Skeletal muscle satellite cell (primary cell): ENCODE measurements around the gene COP1.

Source experiments
- H3K27me3 ChIP-seq: 2 replicates; pipeline ENCODE4 v1.7.0; 2013; ENCODE audit warnings: low read length; ENCODE audit not compliant: control insufficient read depth, insufficient read depth
- H3K36me3 ChIP-seq: 2 replicates; pipeline ENCODE4 v1.7.0; 2013; ENCODE audit warnings: mild to moderate bottlenecking, control low read depth, low read length; ENCODE audit not compliant: insufficient read depth
- H3K4me1 ChIP-seq: 2 replicates; pipeline ENCODE4 v1.7.0; 2013; ENCODE audit warnings: low read length; ENCODE audit not compliant: control insufficient read depth, insufficient read depth
- H3K4me2 ChIP-seq: 2 replicates; pipeline ENCODE4 v1.7.0; 2013; ENCODE audit warnings: mild to moderate bottlenecking, low read length
- H3K4me3 ChIP-seq: 2 replicates; pipeline ENCODE4 v1.7.0; 2013; ENCODE audit warnings: low read length
- H3K9ac ChIP-seq: 2 replicates; pipeline ENCODE4 v1.7.0; 2013; ENCODE audit warnings: mild to moderate bottlenecking, low read depth, low read length, moderate library complexity
- H3K9me3 ChIP-seq: replicated peaks from 2 replicates; pipeline ENCODE4 v1.7.0; 2013; ENCODE audit warnings: mild to moderate bottlenecking, control low read depth, low read length

The COP1 gene

GRCh38 chr1:175941164-175941563, 265.9 kb downstream of the COP1 start:
- no peaks in the 10 kb centered on the region for H3K9me3 ChIP-seq
- H3K36me3 ChIP-seq = peaks cover 8% of the 10 kb centered on the region
- H3K4me3 ChIP-seq = no peak overlapping the region
- no peak overlapping the region for H3K9ac ChIP-seq
- H3K27me3 ChIP-seq = no peaks in the 10 kb centered on the region
- H3K4me1 ChIP-seq = no peaks in the 10 kb centered on the region
- no peak overlapping the region for H3K4me2 ChIP-seq

- H3K9me3 ChIP-seq = no peaks in the 10 kb centered on the region
- H3K9ac ChIP-seq = no peak overlapping the region
- H3K4me3 ChIP-seq = no peak overlapping the region
- H3K4me1 ChIP-seq = no peaks in the 10 kb centered on the region
- no peak overlapping the region for H3K4me2 ChIP-seq
- H3K36me3 ChIP-seq = no peaks in the 10 kb centered on the region
- H3K27me3 ChIP-seq = no peaks in the 10 kb centered on the region
Observed at GRCh38 chr1:175936736-175937135, 270.4 kb downstream of the COP1 start.

- Histone ChIP-seq H3K9ac (no peak overlapping the region), H3K36me3 (no peaks in the 10 kb centered on the region), H3K4me3 (no peak overlapping the region), H3K27me3 (no peaks in the 10 kb centered on the region), H3K9me3 (no peaks in the 10 kb centered on the region), H3K4me1 (no peaks in the 10 kb centered on the region), H3K4me2 (no peak overlapping the region)
Observed at GRCh38 chr1:175935566-175936115, 271.4 kb downstream of the COP1 start.

DNA sequence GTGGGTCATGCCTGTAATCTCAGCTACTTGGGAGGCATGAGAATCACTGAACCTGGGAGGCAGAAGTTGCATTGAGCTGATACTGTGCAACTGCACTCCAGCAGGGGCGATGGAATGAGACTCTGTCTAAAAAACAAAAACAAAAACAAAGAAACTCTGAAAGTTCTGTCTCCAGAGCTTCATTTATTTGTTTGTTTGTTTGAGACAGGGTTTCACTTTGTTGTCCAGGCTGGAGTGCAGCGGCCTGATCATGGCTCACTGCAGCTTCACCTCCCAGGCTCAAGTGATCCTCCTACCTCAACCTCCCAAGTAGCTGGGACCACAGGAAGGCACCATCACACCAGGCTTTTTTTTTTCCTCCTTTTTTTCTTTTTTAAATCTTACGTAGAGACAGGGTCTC, 271.9 kb downstream of the COP1 start:
- Histone ChIP-seq H3K4me3 (no peak overlapping the region), H3K36me3 (no peaks in the 10 kb centered on the region), H3K9ac (no peak overlapping the region), H3K4me2 (no peak overlapping the region), H3K4me1 (no peaks in the 10 kb centered on the region), H3K27me3 (no peaks in the 10 kb centered on the region), H3K9me3 (no peaks in the 10 kb centered on the region)

GRCh38 chr1:175933801-175934200, 273.3 kb downstream of the COP1 start:
- Histone ChIP-seq H3K4me1 (no peaks in the 10 kb centered on the region), H3K9me3 (no peaks in the 10 kb centered on the region), H3K9ac (no peak overlapping the region), H3K4me2 (no peak overlapping the region), H3K36me3 (no peaks in the 10 kb centered on the region), H3K27me3 (no peaks in the 10 kb centered on the region), H3K4me3 (no peak overlapping the region)

- H3K36me3 ChIP-seq = peaks cover 5% of the 10 kb centered on the region
- H3K27me3 ChIP-seq = no peaks in the 10 kb centered on the region
- H3K9ac ChIP-seq = no peak overlapping the region
- H3K4me3 ChIP-seq = no peak overlapping the region
- no peaks in the 10 kb centered on the region for H3K4me1 ChIP-seq
- no peak overlapping the region for H3K4me2 ChIP-seq
- H3K9me3 ChIP-seq = no peaks in the 10 kb centered on the region
Observed at GRCh38 chr1:175927944-175928343, 279.1 kb downstream of the COP1 start.

- peaks cover 6% of the 10 kb centered on the region for H3K36me3 ChIP-seq
- no peak overlapping the region for H3K4me3 ChIP-seq
- no peak overlapping the region for H3K4me2 ChIP-seq
- no peaks in the 10 kb centered on the region for H3K4me1 ChIP-seq
- H3K9ac ChIP-seq = no peak overlapping the region
- H3K9me3 ChIP-seq = no peaks in the 10 kb centered on the region
- H3K27me3 ChIP-seq = no peaks in the 10 kb centered on the region
Observed at GRCh38 chr1:175922254-175922881, 284.7 kb downstream of the COP1 start.

GRCh38 chr1:175920381-175920780, 286.7 kb downstream of the COP1 start:
- Histone ChIP-seq H3K36me3 (peaks cover 3% of the 10 kb centered on the region), H3K9ac (no peak overlapping the region), H3K4me1 (no peaks in the 10 kb centered on the region), H3K4me3 (no peak overlapping the region), H3K27me3 (no peaks in the 10 kb centered on the region), H3K9me3 (no peaks in the 10 kb centered on the region), H3K4me2 (no peak overlapping the region)

DNA sequence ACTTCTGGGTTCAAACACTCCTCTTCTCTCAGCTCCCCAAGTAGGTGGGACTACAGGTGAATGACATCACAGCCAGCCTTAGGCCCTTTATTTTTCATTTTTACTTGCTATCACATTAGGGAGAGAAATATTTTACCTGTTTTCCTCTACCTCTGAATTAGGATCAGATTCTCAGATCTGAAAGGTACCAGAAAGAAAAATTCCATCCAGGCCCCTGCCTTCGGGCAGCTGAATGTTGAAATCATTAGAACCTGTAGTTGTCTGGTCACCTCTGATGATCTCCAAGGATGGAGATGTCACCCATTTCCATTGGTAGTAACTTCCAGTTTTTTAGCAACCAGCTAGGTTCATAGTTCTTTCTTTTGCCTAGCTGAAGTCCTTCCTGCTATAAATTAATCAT, 288.1 kb downstream of the COP1 start:
- no peaks in the 10 kb centered on the region for H3K4me1 ChIP-seq
- no peak overlapping the region for H3K4me2 ChIP-seq
- H3K9me3 ChIP-seq = no peaks in the 10 kb centered on the region
- H3K4me3 ChIP-seq = no peak overlapping the region
- no peak overlapping the region for H3K9ac ChIP-seq
- no peaks in the 10 kb centered on the region for H3K27me3 ChIP-seq
- H3K36me3 ChIP-seq = peaks cover 3% of the 10 kb centered on the region

- Histone ChIP-seq H3K27me3 (no peaks in the 10 kb centered on the region), H3K4me3 (no peak overlapping the region), H3K4me1 (no peaks in the 10 kb centered on the region), H3K4me2 (no peak overlapping the region), H3K36me3 (peaks cover 3% of the 10 kb centered on the region), H3K9me3 (no peaks in the 10 kb centered on the region), H3K9ac (no peak overlapping the region)
Observed at GRCh38 chr1:175918364-175918801, 288.7 kb downstream of the COP1 start.

GRCh38 chr1:175914115-175914514, 293.0 kb downstream of the COP1 start:
- Histone ChIP-seq H3K9ac (no peak overlapping the region), H3K9me3 (no peaks in the 10 kb centered on the region)

GRCh38 chr1:175911138-175911537, 295.9 kb downstream of the COP1 start:
- no peak overlapping the region for H3K9ac ChIP-seq
- H3K4me2 ChIP-seq = no peak overlapping the region
- H3K27me3 ChIP-seq = no peaks in the 10 kb centered on the region
- no peaks in the 10 kb centered on the region for H3K4me1 ChIP-seq
- H3K36me3 ChIP-seq = peaks cover 5% of the 10 kb centered on the region
- no peaks in the 10 kb centered on the region for H3K9me3 ChIP-seq
- no peak overlapping the region for H3K4me3 ChIP-seq

More at GRCh38 chr1:175914115-175914514, 293.0 kb downstream of the COP1 start:
- Histone ChIP-seq H3K4me2 (no peak overlapping the region), H3K27me3 (no peaks in the 10 kb centered on the region), H3K4me3 (no peak overlapping the region), H3K4me1 (no peaks in the 10 kb centered on the region), H3K36me3 (peaks cover 2% of the 10 kb centered on the region)
